ENCODE data around the gene CSMD2. TPM values are rescaled to one million over a fixed set of nuclear protein-coding genes. Genes with fewer than 3 reads are reported as not detected.

Gene CSMD2
- total and polyA plus RNA-seq, 2 experiments from 2014 or later: 5.3 to 16.6 TPM

DNA sequence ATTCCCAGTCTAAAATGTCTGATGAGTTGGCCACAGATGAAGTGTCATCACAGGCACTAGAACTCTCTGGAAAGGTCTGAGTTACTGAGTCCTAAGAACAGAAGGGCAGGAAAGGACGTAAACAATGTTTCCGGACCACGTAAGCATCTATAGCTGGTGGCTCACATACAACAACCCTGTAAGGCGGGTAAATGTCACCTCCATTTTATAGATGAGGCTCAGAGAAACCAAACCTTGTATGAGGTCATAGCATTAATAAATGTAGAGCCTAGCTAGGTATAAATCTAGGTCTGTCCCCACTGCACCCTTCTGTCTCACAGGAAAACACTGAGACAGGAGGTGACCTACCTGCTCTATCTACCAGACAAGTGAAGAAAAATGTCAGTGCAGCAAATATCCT lies 86.6 kb downstream of the CSMD2 start:
- H3K4me3 ChIP-seq: no peak overlapping the region
- H4K20me1 ChIP-seq (replicated peaks; ENCODE audit: insufficient read depth): peaks cover 5% of the 10 kb centered on the region
- DNase-seq (ENCODE audit: low spot score) (no peak), ATAC-seq (no peak)
- peaks cover 8% of the 10 kb centered on the region; the same call in 1 of the 2 replicates for H3K36me3 ChIP-seq (ENCODE audit: insufficient read depth)
- no peak overlapping the region for H3K27ac ChIP-seq (ENCODE audit: low read depth)
- no peak overlapping the region for H3K4me2 ChIP-seq
- Mint-ChIP-seq H3K4me3 (no peak overlapping the region), H3K27me3 (ENCODE audit: insufficient read depth, low read depth, poor library complexity) (peaks cover 6% of the 10 kb centered on the region), H3K9me3 (peaks cover 34% of the 10 kb centered on the region), H3K36me3 (ENCODE audit: low read depth) (peaks cover 46% of the 10 kb centered on the region), H3K4me1 (no peaks in the 10 kb centered on the region; the same call in 1 of the 3 replicates), H3K27ac (no peak overlapping the region)
- TF ChIP-seq ZNF114 (CRISPR knock-in tag; IDR thresholded peaks at IDR 0.05) (no peak), EZH2 (IDR thresholded peaks at IDR 0.05; ENCODE audit: low read depth, unreplicated experiment) (no peak), POLR2AphosphoS5 (IDR thresholded peaks at IDR 0.05; ENCODE audit: low read depth) (no peak), ZNF331 (CRISPR knock-in tag; IDR thresholded peaks at IDR 0.05; ENCODE audit: low read depth) (no peak), JUNB (IDR thresholded peaks at IDR 0.05; ENCODE audit: unreplicated experiment) (no peak), CREB1 (CRISPR knock-in tag; IDR thresholded peaks at IDR 0.05; ENCODE audit: low read depth) (no peak), NANOG (IDR thresholded peaks at IDR 0.05; ENCODE audit: borderline replicate concordance) (no peak), STAT1 (IDR thresholded peaks at IDR 0.05; ENCODE audit: unreplicated experiment) (no peak)
- TF ChIP-seq, protein P1, sequence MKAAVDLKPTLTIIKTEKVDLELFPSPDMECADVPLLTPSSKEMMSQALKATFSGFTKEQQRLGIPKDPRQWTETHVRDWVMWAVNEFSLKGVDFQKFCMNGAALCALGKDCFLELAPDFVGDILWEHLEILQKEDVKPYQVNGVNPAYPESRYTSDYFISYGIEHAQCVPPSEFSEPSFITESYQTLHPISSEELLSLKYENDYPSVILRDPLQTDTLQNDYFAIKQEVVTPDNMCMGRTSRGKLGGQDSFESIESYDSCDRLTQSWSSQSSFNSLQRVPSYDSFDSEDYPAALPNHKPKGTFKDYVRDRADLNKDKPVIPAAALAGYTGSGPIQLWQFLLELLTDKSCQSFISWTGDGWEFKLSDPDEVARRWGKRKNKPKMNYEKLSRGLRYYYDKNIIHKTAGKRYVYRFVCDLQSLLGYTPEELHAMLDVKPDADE (IDR thresholded peaks at IDR 0.05): no peak
- TF ChIP-seq, protein P2, sequence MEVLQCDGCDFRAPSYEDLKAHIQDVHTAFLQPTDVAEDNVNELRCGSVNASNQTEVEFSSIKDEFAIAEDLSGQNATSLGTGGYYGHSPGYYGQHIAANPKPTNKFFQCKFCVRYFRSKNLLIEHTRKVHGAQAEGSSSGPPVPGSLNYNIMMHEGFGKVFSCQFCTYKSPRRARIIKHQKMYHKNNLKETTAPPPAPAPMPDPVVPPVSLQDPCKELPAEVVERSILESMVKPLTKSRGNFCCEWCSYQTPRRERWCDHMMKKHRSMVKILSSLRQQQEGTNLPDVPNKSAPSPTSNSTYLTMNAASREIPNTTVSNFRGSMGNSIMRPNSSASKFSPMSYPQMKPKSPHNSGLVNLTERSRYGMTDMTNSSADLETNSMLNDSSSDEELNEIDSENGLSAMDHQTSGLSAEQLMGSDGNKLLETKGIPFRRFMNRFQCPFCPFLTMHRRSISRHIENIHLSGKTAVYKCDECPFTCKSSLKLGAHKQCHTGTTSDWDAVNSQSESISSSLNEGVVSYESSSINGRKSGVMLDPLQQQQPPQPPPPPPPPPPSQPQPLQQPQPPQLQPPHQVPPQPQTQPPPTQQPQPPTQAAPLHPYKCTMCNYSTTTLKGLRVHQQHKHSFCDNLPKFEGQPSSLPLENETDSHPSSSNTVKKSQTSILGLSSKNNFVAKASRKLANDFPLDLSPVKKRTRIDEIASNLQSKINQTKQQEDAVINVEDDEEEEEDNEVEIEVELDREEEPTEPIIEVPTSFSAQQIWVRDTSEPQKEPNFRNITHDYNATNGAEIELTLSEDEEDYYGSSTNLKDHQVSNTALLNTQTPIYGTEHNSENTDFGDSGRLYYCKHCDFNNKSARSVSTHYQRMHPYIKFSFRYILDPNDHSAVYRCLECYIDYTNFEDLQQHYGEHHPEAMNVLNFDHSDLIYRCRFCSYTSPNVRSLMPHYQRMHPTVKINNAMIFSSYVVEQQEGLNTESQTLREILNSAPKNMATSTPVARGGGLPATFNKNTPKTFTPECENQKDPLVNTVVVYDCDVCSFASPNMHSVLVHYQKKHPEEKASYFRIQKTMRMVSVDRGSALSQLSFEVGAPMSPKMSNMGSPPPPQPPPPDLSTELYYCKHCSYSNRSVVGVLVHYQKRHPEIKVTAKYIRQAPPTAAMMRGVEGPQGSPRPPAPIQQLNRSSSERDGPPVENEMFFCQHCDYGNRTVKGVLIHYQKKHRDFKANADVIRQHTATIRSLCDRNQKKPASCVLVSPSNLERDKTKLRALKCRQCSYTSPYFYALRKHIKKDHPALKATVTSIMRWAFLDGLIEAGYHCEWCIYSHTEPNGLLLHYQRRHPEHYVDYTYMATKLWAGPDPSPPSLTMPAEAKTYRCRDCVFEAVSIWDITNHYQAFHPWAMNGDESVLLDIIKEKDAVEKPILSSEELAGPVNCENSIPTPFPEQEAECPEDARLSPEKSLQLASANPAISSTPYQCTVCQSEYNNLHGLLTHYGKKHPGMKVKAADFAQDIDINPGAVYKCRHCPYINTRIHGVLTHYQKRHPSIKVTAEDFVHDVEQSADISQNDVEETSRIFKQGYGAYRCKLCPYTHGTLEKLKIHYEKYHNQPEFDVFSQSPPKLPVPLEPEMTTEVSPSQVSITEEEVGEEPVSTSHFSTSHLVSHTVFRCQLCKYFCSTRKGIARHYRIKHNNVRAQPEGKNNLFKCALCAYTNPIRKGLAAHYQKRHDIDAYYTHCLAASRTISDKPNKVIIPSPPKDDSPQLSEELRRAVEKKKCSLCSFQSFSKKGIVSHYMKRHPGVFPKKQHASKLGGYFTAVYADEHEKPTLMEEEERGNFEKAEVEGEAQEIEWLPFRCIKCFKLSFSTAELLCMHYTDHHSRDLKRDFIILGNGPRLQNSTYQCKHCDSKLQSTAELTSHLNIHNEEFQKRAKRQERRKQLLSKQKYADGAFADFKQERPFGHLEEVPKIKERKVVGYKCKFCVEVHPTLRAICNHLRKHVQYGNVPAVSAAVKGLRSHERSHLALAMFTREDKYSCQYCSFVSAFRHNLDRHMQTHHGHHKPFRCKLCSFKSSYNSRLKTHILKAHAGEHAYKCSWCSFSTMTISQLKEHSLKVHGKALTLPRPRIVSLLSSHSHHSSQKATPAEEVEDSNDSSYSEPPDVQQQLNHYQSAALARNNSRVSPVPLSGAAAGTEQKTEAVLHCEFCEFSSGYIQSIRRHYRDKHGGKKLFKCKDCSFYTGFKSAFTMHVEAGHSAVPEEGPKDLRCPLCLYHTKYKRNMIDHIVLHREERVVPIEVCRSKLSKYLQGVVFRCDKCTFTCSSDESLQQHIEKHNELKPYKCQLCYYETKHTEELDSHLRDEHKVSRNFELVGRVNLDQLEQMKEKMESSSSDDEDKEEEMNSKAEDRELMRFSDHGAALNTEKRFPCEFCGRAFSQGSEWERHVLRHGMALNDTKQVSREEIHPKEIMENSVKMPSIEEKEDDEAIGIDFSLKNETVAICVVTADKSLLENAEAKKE (CRISPR knock-in tag; IDR thresholded peaks at IDR 0.05): no peak
- TF ChIP-seq, protein P3, sequence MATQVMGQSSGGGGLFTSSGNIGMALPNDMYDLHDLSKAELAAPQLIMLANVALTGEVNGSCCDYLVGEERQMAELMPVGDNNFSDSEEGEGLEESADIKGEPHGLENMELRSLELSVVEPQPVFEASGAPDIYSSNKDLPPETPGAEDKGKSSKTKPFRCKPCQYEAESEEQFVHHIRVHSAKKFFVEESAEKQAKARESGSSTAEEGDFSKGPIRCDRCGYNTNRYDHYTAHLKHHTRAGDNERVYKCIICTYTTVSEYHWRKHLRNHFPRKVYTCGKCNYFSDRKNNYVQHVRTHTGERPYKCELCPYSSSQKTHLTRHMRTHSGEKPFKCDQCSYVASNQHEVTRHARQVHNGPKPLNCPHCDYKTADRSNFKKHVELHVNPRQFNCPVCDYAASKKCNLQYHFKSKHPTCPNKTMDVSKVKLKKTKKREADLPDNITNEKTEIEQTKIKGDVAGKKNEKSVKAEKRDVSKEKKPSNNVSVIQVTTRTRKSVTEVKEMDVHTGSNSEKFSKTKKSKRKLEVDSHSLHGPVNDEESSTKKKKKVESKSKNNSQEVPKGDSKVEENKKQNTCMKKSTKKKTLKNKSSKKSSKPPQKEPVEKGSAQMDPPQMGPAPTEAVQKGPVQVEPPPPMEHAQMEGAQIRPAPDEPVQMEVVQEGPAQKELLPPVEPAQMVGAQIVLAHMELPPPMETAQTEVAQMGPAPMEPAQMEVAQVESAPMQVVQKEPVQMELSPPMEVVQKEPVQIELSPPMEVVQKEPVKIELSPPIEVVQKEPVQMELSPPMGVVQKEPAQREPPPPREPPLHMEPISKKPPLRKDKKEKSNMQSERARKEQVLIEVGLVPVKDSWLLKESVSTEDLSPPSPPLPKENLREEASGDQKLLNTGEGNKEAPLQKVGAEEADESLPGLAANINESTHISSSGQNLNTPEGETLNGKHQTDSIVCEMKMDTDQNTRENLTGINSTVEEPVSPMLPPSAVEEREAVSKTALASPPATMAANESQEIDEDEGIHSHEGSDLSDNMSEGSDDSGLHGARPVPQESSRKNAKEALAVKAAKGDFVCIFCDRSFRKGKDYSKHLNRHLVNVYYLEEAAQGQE (IDR thresholded peaks at IDR 0.05; ENCODE audit: unreplicated experiment): no peak
- TF ChIP-seq, protein P4, sequence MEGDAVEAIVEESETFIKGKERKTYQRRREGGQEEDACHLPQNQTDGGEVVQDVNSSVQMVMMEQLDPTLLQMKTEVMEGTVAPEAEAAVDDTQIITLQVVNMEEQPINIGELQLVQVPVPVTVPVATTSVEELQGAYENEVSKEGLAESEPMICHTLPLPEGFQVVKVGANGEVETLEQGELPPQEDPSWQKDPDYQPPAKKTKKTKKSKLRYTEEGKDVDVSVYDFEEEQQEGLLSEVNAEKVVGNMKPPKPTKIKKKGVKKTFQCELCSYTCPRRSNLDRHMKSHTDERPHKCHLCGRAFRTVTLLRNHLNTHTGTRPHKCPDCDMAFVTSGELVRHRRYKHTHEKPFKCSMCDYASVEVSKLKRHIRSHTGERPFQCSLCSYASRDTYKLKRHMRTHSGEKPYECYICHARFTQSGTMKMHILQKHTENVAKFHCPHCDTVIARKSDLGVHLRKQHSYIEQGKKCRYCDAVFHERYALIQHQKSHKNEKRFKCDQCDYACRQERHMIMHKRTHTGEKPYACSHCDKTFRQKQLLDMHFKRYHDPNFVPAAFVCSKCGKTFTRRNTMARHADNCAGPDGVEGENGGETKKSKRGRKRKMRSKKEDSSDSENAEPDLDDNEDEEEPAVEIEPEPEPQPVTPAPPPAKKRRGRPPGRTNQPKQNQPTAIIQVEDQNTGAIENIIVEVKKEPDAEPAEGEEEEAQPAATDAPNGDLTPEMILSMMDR (conservative IDR thresholded peaks at IDR 0.05; ENCODE audit: low read depth in 2 of 2): no peak
- H3K4me1 ChIP-seq (ENCODE audit: insufficient read depth): no peaks in the 10 kb centered on the region
- peaks cover 43% of the 10 kb centered on the region for H3K79me2 ChIP-seq (replicated peaks; ENCODE audit: insufficient read depth)
- no peaks in the 10 kb centered on the region for H3F3A ChIP-seq (replicated peaks; ENCODE audit: low read depth)
- no peaks in the 10 kb centered on the region for H3K9me2 ChIP-seq (ENCODE audit: insufficient read depth)
- H2AFZ ChIP-seq: no peak overlapping the region
- no peaks in the 10 kb centered on the region for H3K27me3 ChIP-seq (ENCODE audit: insufficient read depth)
